HG03135 (cell line): ENCODE measurements around the gene TEX38.

Source experiments
- ATAC-seq: cut with Tn5 transposase; IDR thresholded peaks from one replicate; pipeline ENCODE4 v1.9.1; 2021; ENCODE audit warnings: mild to moderate bottlenecking, moderate library complexity; ENCODE audit not compliant: unreplicated experiment

TEX38 gene

GRCh38 chr1:46721204-46721603, 49.5 kb downstream of the TEX38 start:
- ATAC-seq, result no peak

DNA sequence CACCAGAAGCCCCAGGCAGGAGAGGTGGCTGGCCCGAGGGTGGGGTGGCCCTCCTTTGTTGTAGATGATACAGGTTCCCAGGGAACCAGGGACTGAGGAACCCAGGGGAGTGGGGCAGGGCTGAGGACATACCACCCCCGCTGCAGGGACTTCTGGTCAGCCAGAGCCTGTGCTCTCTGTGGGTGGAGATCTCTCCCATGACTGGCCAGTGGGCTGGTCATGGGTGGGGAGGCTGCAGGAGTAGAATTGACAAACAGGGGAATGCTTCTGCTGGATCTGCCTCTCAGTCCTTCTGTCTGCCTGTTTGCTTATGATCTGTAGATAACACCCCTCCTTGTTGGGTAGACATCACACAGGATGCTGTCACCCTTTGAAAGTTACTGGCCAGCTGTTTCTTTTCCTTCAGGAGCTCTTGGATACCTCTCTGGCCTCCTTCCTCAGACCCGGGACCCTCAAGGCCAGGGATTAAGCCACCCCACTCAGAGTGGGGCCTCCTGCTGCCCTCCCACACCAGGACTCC, 50.1 kb downstream of the TEX38 start:
- ATAC-seq, result no peak
